Fibroblast of skin of left quadriceps (primary cell): ENCODE results near the gene SAMD4B.
A peak's percentile ranks its signal among the peaks of the same experiment; 100 is the strongest.
"Not testable (repeated sequence)": the region's sequence is repeated elsewhere in the genome, so short reads cannot be mapped to it uniquely, and the experiment has no call there.

Experiments used
- DNase-seq, 2 experiments: peaks; one replicate each; pipeline ENCODE4 v3.0.0-alpha.2; 2013; ENCODE audit warnings: low read depth in 2 of 2

Gene SAMD4B

DNA sequence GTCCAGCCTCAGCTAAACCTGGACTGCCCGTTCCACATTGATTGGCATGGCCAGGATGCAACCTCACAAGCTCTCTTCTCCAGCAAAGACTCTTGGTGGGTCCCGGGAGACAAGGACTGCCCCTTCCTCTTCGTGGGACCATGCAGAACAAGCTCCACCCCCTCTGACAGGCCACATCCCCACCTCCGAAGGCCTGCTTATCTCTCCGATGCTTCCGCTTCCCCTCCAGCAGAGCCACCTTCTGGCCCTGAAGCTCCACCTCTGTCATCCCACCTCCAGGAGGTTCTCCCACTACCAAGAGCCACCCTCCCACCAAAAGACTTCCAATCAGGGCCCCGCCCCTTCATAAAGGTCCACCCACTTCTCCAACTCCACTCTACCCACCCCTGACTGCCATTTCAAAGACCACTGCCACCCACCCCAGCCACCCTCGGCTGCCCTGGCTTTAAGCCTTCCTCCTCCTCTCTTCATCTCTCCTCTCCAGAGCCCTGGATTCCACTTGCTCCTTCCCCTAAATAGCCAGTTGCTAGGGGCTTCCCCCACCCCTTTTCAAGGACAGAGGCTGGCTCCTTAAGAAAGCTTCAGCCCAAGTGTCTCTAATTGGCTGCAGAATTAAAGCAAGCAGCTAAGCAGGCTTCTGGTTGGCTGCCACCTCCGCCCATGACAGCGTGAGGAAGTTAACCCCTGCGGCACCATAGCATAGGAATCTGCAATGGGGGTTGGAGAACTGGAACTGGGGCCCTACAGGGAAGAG is 31.5 kb upstream of the SAMD4B start:
- no peak for DNase-seq

DNA sequence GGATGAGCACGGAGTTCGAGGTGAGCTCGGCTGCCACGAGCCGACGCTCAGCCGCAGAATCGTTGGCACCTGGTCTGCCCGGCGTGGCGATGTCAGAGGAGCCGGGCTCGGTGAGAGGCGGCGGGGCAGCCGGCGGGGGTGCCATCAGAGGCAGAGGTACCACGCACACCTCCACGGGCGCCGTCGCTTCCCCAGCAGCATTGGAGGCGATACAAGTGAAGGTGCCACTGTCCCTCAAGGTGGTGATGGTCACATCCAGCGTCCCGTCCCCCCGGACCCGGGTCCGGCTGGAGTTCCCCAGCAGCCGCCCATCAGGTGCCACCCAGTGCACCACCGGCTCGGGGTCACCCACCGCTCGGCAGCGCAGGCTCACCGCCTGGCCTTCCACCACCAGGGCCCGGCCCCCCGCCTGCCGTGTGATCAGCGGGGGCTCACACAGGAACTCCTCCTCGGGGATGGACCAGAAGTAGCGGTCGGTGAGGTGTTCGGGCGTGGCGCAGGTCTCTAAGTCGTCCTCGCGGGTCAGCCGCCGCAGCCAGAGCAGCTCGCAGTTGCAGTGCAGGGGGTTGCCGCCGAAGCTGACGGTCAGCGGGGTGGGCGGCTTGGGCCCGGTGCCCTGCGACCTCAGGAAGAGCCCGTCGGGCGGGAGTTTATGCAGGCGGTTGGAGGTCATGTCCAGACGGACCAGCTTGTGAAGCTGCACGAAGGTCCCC is 28.0 kb upstream of the SAMD4B start:
- DNase-seq, result no peak

GRCh38 chr19:39315933-39316332 is 26.3 kb upstream of the SAMD4B start:
- DNase-seq, result no peak

DNA sequence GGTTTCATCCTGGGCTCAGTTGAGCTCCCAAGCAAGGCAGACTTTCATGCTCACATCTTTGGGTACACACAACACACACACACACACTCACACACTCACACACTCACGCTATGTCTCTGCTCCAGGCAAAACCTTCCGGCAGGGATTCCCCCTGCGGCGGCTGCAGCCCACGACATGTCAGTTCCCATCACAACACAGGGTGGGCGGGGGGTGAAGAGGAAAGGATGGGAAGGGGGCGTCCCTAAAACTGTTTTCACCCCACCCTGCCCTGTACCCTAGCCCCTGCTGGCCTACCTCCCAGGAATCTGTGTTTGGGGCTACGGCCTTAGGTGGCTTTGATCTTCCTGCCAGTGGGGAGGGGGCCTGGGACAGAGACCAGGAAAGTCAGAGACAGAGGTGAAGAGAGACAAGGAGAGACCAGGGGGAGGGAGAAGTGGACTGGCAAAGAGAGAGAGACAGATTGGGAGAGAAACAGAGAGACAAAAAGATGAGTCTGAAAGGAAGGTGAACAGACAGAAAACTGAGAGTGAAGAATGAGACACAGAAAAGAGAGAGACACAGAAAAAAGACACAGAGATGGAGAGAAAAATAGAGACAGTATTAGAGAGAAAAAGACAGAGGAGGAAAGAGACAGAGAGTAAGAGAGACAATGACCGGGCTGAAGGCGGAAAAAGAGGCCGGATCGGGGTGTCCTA is 25.4 kb upstream of the SAMD4B start:
- no peak for DNase-seq

DNA sequence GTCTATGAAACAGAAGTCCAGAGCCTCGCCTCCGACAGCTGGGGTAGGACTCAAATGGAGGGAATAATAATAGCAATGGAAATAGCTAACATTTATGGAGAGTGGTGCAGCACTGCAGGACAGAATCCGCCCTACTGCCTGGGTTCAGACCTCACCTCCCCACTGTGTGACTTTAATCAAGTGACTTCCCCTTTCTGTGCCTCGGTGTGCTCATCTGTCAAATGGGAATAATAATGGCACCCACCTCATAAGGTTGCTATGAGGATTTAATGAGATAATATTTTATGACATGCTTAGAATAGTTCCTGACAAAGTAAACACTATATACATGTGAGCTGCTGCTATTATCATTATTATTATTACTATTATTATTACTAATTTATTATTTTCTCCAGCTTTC is 24.7 kb upstream of the SAMD4B start:
- no peak for DNase-seq

DNA sequence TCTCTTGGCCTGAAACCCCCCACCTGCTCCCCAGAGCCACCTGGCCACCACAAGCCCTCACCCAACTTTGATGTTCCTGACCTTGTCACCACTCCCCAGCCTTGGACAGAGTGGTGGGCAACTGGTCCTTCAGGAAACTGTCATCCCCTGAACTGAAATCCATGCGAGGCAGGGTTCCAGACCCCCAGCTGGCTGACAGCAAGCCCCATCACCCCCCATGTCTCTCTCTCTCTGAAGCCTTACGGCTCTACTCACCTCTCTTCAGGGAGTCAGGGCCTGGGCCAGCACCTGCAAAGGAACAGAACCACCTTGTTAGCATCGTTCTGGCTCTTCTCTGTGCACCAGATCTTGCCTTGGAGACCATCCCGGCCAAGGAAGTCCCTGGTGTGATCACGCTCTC is 24.1 kb upstream of the SAMD4B start:
- DNase-seq, result no peak

- no peak for DNase-seq
These were observed 23.5 kb upstream of the SAMD4B start for GRCh38 chr19:39318690-39319089.

GRCh38 chr19:39319098-39319891 is 22.9 kb upstream of the SAMD4B start:
- DNase-seq, result no peak

GRCh38 chr19:39319892-39320248 is 22.4 kb upstream of the SAMD4B start:
- DNase-seq, result no peak

GRCh38 chr19:39321117-39321831 is 20.9 kb upstream of the SAMD4B start:
- no peak for DNase-seq

- DNase-seq, result no peak
These were observed 20.4 kb upstream of the SAMD4B start for GRCh38 chr19:39321832-39322176.

DNA sequence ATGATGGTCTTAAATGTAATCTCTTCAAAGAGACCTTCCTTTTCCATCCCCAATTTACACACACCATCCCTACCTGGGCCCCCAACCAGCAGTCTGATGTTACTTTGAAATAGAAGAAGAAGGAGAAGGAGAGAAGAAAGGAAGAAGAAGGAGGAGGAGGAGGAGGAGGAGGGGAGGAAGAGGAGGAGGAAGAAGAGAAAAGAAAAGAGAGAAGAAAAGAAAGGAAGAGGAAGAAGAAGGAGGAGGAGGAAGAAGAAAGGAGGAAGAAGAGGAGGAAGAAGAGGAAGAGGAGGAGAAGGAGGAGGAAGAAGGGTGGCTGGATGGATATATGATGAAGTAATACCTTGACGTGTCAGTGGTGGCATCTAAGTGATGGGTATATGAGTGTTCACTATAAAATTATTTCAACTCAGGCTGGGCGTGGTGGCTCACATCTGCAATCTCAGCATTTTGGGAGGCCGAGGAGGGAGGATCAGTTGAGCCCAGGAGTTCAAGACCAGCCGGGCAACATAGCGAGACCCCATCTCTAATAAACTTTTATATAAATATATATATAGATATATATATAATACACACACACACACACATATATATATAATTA is 17.9 kb upstream of the SAMD4B start:
- no peak for DNase-seq

DNA sequence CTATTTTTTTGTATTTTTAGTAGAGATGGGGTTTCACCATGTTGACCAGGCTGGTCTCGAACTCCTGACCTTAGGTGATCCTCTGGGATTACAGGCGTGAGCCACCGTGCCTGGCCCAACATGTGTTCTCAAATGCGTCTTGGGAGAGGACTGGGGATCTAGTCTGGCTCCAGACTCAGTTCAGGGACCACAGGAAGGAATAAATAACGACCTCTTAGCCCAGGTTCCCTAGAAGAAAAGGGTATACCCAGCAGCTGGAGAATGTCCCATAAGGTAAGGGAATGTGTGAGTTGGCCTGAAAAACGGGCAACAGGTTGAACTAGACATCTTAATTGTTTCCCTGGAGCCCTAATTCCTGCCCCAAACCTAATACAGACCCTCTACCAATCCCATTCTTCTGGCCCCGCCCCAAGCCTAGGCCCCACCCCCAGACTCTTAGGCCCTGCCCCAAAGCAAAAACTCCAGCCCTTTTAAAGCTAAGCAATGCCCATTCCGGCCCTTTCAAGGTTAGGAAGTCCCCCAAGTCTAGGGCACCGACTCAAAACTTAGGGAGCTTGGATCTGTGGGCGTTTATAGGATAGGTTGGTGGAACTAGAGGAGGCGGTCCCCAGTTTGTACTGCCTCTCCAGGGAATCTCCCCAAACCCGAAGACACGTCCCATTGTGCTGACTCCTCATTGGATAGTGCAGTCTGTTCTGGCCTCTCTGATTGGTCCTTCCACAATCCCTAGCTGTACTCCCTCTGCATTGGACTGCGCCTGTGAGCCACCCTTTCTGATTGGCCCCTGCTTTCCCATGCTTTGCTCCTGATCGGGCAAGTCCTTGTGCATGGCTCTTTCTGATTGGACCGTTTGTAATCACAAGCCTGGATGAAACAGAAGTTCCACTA is 16.2 kb upstream of the SAMD4B start:
- no peak for DNase-seq

GRCh38 chr19:39327363-39328045 is 14.7 kb upstream of the SAMD4B start:
- DNase-seq, result no peak

DNA sequence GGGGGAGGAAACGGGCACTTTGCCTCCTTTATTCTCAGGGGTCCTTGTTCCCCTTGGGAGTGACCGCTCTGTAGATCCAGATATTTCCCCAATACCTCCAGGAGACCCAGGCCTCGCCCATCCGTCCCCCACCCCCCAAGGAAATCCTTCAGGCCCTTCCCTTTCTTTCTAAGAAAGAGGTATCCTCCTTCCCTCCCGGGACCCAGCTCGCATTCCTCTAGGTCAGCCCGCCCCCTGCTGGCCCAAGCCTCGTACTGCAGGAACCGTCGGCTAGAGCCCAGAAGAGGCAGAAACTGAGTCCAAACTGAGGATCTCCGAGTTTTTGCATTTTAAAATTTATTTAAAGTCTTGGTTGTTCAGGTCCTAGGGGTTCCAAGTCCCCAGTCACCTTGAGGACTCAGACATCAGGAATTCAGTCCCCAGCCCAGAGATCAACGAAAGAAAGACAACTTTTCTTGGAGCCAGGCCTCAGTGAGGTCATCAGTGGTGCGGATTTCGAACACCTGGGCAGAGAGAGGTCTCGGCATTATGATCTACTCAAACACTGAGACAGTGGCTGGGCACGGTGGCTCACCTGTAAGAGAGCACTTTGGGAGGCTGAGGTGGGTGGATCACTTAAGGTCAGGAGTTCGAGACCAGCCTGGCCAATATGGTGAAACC is 14.0 kb upstream of the SAMD4B start:
- DNase-seq, result peak; percentile 43 to 48

DNA sequence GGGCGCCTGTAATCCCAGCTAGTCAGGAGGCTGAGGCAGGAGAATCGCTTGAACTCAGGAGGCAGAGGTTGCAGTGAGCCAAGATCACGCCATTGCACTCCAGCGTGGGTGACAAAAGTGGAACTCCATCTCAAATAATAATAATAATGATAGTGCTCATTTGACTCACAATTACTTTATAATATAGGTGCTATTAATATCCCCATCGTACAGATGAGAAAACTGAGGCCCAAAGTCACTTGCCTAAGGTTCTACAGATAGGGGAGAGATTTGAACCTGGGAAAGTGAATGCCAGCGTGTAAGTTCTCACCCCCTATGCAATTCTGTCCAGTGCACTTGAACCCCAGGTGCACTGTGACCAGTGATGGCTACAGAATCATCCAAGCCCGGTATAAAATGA is 12.3 kb upstream of the SAMD4B start:
- no peak for DNase-seq

- no peak for DNase-seq
These were observed 9.9 kb upstream of the SAMD4B start for GRCh38 chr19:39332293-39332692.

DNA sequence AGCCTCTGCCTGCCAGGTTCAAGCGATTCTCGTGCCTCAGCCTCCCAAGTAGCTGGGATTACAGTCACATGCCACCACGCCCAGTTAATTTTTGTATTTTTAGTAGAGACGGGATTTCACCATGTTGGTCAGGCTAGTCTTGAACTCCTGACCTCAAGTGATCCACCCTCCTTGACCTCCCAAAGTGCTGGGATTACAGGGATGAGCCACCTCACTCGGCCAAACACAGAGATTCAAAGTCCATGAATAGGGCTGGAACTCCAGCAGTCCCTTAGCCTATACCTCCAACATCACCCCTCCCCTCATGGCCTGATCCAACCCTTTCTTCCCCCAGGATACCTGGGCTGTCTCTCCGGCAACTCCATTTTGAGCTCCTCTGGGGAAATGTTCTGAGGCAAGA is 9.5 kb upstream of the SAMD4B start:
- DNase-seq, result not testable (repeated sequence)

DNA sequence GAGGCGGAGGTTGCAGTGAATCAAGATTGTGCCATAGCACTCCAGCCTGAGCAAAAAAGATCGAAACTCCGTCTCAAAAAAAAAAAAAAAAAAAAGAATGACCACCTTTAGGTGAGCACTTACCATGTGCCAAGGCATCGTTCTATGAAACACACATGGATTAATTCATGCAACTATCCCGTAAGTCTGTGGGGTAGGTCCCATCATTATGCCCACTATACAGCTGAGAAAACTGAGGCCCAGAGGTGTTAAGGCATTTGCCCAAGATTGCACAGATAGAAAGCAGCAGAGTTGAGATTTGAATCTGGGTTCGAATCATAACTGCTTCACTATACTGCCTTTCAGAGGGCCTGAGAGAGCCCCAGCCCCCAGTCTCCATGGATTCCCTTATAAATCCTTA is 8.7 kb upstream of the SAMD4B start:
- DNase-seq, result no peak
